ENCODE measurements around the gene CYP4F12.

CYP4F12 gene, protein sequence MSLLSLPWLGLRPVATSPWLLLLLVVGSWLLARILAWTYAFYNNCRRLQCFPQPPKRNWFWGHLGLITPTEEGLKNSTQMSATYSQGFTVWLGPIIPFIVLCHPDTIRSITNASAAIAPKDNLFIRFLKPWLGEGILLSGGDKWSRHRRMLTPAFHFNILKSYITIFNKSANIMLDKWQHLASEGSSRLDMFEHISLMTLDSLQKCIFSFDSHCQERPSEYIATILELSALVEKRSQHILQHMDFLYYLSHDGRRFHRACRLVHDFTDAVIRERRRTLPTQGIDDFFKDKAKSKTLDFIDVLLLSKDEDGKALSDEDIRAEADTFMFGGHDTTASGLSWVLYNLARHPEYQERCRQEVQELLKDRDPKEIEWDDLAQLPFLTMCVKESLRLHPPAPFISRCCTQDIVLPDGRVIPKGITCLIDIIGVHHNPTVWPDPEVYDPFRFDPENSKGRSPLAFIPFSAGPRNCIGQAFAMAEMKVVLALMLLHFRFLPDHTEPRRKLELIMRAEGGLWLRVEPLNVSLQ

DNA sequence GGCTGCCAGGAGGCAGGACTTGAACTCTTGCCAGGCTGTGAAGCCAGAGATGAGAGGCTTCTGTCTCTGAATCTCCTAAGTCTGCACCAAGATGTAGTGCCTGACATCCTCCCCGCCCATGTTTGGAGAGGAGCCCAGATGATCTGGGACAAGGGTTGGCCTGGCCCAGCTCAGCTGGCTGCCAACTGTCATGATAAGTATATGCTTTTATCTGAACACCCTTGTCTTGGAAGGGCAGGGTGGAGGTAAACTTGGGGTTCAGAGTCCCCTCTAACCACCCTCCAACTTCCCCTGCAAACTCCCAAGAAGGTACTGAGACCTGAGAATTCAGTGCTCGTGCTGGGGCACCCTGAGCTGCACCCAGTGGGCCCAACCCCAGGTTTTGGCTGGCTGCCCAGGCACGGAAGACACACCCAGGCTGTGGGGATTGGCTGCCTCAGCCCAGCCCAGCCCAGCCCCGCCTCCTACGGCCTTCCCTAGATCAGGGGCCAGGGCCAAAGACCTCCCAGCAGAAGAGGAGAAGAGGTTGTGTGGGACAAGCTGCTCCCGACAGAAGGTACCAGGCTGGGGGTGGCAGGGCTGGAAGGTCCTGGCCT lies at the start of gene CYP4F12:
CYP4F12 (plus strand) TSS at position 508 of the 596 bp plus-strand sequence. CDS start 443 bp downstream, outside the sequence.
- DNase-seq: no peak

DNA sequence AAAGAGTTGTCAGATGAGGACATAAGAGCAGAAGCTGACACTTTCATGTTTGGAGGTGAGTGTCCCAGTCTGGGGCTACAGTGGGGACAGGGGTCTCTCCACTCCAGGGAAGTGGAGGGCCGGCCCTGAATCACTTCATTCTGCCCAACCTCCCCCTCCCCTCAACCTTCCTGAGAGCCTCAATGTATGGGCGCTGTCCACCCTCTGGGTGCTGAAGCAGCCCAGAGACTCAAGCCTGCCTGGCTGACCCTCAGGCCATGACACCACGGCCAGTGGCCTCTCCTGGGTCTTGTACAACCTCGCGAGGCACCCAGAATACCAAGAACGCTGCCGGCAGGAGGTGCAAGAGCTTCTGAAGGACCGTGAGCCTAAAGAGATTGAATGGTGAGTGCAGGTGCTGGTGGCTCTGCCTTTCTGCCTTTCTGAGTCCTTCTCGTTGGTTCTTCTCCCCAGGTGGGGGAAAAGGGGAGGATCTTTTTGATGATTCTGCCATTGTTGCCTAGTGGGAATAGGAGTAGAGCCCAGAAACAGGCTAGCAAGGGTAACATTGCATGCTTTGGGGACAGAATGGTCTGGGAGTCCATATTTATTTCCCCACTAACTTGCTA lies 49.1 kb upstream of the CYP4F12 start:
- no peak for DNase-seq

- DNase-seq: no peak
Observed at GRCh38 chr19:15628236-15629002, 44.5 kb upstream of the CYP4F12 start.

GRCh38 chr19:15629003-15629880 lies 43.6 kb upstream of the CYP4F12 start:
- DNase-seq: peak; percentile 58

DNA sequence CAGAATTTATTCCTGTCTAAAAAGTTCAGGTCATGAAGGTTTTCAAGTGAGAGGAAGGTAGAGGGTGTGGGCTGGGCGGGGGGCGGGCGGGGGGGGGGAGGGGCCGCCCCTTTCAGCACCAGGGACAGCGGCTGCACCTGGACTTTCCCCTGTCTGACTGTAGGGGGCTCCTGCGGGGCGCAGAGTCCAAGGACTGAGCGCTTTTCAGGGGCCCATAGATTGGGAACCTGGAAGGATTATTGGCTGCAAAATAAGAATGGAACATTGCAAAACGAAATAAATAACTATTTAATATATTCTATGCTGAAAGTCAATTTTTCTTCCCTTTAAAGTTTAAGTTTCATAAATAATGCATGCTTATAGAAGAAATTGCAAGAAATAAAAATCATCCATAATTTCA lies 41.1 kb upstream of the CYP4F12 start:
- no peak for DNase-seq

DNA sequence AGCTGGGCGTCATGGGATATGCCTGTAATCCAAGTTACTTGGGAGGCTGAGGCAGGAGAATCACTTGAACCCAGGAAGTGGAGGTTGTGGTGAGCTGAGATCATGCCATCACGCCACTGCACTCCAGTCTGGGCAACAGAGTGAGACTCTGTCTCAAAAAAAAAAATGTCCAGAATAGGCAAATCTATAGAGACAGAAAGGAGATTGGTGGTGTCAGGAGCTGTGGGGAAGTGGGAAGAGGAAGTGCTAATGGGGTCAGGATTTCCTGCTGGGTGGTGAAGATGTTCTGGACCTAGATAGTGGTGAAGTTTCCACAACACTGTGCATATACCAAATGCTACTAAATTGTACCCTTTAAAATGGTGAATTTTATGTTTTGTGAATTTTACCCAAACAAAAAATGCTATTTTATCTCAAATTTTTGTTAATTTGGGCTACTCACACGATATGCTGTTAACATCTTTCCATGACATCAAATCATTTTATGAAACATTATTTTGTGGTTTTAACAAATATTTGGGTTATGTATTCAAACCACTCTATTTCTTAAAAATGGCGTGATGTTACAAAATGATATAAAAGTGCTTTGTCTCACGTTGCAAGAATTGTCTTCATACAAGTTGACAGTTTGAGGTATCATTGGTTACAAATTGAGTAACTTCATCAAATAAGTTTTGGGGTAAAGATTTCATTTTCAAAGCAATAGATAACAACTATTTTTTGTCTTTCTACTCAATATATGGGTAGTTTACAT lies 39.6 kb upstream of the CYP4F12 start:
- no peak for DNase-seq

DNA sequence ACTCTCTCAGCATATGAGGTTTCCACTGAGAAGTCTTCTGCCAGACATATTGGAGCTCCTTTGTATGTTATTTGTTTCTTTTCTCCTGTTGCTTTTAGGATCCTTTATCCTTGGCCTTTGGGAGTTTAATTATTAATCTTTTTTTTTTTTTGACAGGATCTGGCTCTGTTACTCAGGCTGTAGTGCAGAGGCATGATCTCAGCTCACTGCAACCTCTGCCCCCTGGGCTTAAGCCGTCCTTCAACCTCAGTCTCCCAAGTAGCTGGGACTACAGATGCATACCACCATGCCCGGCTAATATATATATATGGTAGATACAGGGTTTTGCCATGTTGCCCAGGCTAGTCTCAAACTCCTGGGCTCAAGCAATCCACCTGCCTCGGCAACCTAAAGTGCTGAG lies 38.8 kb upstream of the CYP4F12 start:
- no peak for DNase-seq

DNA sequence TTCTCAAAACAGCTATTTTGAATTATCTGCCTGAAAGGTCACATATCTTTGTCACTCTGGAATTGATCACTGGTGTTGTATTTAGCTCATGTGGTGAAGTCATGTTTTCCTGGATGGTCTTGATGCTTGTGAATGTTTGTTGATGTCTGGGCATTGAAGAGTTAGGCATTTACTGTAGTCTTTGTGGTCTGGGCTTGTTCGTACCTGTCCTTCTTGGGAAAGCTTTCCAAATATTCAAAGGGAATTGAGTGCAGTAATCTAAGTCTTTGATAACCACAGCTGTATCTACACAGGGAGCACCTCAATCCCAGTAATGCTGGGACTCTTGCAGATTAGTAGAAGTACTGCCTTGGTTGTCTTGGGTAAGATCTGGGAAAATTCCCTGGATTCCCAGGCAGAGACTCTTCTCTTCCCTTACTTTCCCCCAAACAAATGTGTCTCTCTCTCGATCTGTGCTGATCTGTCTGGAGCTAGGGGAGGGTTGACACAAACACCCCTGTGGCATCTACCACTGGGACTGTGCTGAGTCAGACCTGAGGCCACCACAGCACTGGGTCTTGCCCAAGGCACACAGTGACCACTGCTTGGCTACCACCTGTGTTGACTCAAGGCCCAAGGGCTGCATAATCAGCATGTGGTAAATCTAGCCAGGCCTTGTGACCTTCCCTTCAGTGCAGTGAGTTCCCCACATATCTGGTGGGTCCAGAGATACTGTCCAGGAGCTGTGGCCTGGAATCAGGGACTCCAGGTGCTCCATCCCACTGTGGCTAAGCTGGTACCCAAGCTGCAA lies 37.7 kb upstream of the CYP4F12 start:
- no peak for DNase-seq

DNA sequence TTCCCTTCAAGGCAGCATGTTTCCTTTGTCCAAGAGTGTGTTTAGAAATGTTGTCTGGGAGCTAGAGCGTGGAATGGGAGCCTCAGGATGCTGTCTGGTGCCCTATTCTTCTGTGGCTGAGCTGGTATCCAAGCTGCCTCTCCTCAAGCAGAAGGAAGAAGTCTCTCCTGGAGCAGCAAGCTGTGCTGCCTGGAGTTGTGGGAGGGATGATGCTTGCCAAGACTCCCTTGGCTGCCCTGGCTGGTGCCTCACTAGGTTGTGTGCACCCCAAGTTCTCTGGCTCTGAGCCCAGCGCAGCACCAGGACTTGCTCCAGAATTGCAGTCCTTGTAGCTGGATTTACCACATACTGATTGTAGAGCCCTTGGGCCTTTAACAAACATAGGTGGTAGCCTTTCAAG lies 36.9 kb upstream of the CYP4F12 start:
- no peak for DNase-seq

GRCh38 chr19:15639596-15639995 lies 33.3 kb upstream of the CYP4F12 start:
- DNase-seq: no peak

- peak; percentile 7 for DNase-seq
Observed at GRCh38 chr19:15640294-15640903, 32.5 kb upstream of the CYP4F12 start, which contains the start of gene CYP4F3. Gene CYP4F3 (plus strand): TSS chr19:15640897. CDS start chr19:15641416, 519 bp downstream.

- no peak for DNase-seq
Observed at GRCh38 chr19:15640904-15641597, 31.8 kb upstream of the CYP4F12 start.

DNA sequence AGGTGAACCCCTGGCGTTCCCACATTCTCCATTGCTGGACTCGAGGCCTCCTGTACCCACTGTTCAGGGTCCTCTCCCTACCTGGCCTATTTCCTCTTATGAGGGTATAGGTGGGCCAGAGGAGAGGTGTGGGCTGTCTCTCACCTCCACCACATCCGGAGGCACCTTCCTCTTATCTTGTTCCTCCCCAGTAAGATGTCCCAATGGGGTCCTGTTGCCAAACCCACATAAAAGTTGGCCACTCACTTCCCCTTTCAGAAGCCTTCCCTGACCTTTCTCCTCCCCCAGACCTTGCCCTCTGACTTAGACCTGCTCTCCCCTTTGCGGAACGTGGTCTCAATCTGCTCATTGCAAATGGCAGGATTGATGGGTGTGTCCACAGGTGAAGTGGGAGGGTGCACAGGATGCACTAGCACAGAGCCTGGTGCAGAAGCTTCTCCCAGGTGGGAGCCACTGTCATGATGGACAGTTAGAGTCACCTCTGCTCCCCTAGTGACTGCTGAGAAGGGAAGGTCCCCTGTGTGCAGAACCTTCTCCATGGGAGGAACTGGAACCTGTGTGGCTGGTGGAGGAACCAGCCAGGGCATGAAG lies 30.9 kb upstream of the CYP4F12 start:
- no peak for DNase-seq

- no peak for DNase-seq
Observed at GRCh38 chr19:15642807-15643206, 30.1 kb upstream of the CYP4F12 start.

DNA sequence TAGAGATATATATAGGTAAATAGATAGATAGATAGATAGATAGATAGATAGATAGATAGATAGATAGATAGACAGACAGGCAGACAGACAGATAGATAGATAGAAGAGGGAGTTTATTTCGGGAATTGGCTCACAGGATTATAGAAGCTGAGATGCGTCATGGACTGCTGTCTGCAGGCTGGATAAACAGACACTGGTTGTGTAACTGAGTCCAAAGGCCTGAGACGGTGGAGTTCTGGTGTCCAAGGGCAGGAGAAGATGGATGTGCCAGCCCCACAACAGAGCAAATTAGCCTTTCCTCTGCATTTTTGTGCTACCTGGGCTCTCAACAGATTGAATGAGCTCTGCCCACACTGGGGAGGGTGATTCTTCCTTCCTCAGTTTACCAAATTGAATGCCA lies 29.5 kb upstream of the CYP4F12 start:
- DNase-seq: no peak

- no peak for DNase-seq
Observed at GRCh38 chr19:15644066-15644741, 28.7 kb upstream of the CYP4F12 start.

DNA sequence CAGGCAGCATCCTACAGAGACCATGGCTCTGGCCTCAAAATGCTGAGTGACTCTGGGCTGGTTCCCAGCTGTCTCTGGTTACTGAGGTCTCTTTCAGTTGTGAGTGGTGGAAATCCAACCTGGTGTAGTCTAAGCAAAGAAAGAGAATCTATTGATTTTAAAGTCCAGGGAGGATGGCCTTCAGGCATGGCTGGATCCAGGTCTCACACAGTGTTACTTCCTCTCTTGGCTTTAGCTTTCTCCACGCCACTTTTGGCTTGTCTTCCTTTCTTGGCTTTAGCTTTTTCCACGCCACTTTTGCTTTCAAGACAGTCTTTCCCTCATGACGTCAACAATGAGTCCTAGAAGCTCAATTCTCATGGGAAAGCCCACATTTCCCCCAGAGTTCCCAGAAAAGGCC lies 28.1 kb upstream of the CYP4F12 start:
- DNase-seq: no peak

DNA sequence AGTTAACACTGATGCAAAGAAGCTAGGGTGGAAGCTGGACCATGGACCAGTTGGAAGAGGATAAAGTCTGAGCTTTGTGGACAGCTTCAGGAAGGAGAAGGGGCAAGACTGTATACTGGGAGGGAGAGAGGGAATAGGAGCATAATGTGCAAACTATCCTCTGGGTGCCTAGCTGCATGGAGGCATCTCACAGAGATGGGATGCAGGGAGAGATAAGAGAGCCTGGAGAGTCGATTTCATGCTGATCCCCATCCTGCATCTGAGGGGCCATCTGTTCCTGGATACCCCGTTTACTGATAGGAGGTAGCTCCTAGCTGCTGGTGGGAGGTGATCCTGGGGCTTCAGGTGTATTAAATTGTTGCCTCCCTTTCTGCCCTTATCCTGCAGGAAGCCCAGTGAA lies 23.4 kb upstream of the CYP4F12 start:
- DNase-seq: no peak

Data from NCI-H146 (cell line).